Right lobe of liver (tissue), 4 donors: ENCODE measurements around the gene FANCE.

Experiments used
- POLR2A ChIP-seq: fragments of 450-650 bp; IDR thresholded peaks from one replicate; pipeline ENCODE4 v1.6.1; 2017; ENCODE audit warnings: antibody characterized with exemption, mild to moderate bottlenecking
- TF ChIP-seq, protein P1 (sequence below), 4 donors: fragments of 200-600 bp in 3 of 4; fragments of 450-650 bp in 1 of 4; IDR thresholded peaks; one replicate each; pipeline versions ENCODE4 v1.5.1 to v1.8.0; 2016 to 2022; ENCODE audit warnings: antibody characterized with exemption in 4 of 4, mild to moderate bottlenecking in 2 of 4
- donor health status: DM: no; HTN: no; CAD: no.
- donor health status: DM: no; HTN: no; CAD: no.
- donor health status: DM: no; HTN: yes; CAD: no.

DNA sequence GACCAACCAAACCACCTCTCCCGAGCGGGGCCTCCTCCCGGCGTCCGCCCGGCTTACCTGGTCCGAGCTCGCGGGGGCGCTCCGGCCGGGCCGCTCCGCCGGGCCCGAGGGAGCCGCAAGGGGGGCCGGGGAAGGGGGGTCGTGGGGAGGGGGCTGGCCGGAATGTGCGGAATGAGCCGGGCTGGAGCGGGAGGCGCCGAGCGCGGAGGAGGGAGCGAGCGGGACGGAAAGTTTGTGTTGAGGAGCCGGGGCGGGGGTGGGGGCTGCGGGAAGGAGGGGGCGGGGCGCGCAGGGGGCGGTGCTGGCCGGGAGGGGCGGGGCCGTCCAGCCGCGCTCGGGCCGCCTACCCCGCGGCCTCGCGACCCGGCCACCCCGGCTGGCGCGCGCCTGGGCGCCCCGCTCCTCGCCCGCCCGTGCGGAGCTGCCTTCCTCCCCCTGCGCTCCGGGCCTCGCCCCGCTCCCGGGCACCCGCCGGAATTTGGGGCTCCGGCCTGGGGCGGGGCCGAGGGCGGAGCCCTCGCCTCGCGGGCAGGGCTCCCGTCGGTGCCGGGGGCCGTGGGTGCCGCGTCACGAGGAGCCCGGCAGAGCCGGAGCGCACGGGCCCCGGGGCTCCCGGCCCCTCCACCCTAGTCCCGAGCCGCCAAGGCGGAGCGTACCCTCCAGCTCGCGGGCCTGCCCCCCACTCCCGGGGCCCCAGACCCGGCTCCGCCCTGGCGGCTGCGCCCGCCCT is 44.9 kb downstream of the FANCE start, which contains the start of gene TEAD3:
- TF ChIP-seq, protein P1, sequence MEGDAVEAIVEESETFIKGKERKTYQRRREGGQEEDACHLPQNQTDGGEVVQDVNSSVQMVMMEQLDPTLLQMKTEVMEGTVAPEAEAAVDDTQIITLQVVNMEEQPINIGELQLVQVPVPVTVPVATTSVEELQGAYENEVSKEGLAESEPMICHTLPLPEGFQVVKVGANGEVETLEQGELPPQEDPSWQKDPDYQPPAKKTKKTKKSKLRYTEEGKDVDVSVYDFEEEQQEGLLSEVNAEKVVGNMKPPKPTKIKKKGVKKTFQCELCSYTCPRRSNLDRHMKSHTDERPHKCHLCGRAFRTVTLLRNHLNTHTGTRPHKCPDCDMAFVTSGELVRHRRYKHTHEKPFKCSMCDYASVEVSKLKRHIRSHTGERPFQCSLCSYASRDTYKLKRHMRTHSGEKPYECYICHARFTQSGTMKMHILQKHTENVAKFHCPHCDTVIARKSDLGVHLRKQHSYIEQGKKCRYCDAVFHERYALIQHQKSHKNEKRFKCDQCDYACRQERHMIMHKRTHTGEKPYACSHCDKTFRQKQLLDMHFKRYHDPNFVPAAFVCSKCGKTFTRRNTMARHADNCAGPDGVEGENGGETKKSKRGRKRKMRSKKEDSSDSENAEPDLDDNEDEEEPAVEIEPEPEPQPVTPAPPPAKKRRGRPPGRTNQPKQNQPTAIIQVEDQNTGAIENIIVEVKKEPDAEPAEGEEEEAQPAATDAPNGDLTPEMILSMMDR (IDR thresholded peaks at IDR 0.05), result peak in 1 of 4 donors; percentile 19
- peak; percentile 49 for TF ChIP-seq POLR2A
